Kidney epithelial cell (primary cell): ENCODE data around the gene RAET1G. TPM values are rescaled to one million over a fixed set of nuclear protein-coding genes. Genes with fewer than 3 reads are reported as not detected.
A peak's percentile ranks its signal among the peaks of the same experiment; 100 is the strongest.

Source experiments
- DNase-seq: peaks from one replicate; pipeline ENCODE4 v3.0.0-alpha.2; 2010; ENCODE audit warnings: low read depth
- H3K27me3 ChIP-seq: 2 replicates; pipeline ENCODE4 v1.6.0; 2011; ENCODE audit warnings: low read length; ENCODE audit not compliant: control insufficient read depth, insufficient read depth
- H3K36me3 ChIP-seq: 2 replicates; pipeline ENCODE4 v1.5.1; 2011; ENCODE audit warnings: low read length; ENCODE audit not compliant: control insufficient read depth, insufficient read depth
- H3K4me3 ChIP-seq: 2 replicates; pipeline ENCODE4 v1.5.1; 2011; ENCODE audit warnings: low read depth, mild to moderate bottlenecking, control low read depth, low read length
- CTCF ChIP-seq: IDR thresholded peaks from 2 replicates; pipeline ENCODE4 v1.5.1; 2011; ENCODE audit warnings: mild to moderate bottlenecking, moderate library complexity, low read length, control low read depth, inconsistent platforms; ENCODE audit not compliant: insufficient read depth, poor library complexity, severe bottlenecking
- total RNA-seq: library from RNA; depleted of rRNA; stranded (reverse); fragments of >200 nt; gene quantifications from 2 replicates; pipeline ENCODE4 v1.2.3, GENCODE V29; 2015

The RAET1G gene
- total RNA-seq, 1 donor from 2014 or later: not detected

- Histone ChIP-seq H3K36me3 (no peaks in the 10 kb centered on the region), H3K4me3 (peak overlapping the region; percentile 22), H3K27me3 (peaks cover 47% of the 10 kb centered on the region)
- no peak for TF ChIP-seq CTCF
- no peak for DNase-seq
Observed at GRCh38 chr6:149964308-149965193, 41.6 kb upstream of the RAET1G start.

GRCh38 chr6:149963462-149964307 is 40.8 kb upstream of the RAET1G start, which contains the start of gene ULBP1:
Gene ULBP1, plus strand, starts transcription at chr6:149963943. Its CDS starts 107 bp downstream, at chr6:149964050.
- no peak for DNase-seq
- TF ChIP-seq CTCF: peak; percentile 16
- peak within 1 kb of the TSS; percentile 22 for H3K4me3 ChIP-seq
- peaks cover 40% of the 10 kb centered on the region for H3K27me3 ChIP-seq
- H3K36me3 ChIP-seq: no peaks in the 10 kb centered on the region

GRCh38 chr6:149963212-149963461 is 40.2 kb upstream of the RAET1G start:
- H3K4me3 ChIP-seq: no peak overlapping the region
- TF ChIP-seq CTCF: no peak
- peak; percentile 41 for DNase-seq
- H3K27me3 ChIP-seq: peaks cover 40% of the 10 kb centered on the region
- no peaks in the 10 kb centered on the region for H3K36me3 ChIP-seq

GRCh38 chr6:149962461-149963211 is 39.7 kb upstream of the RAET1G start:
- TF ChIP-seq CTCF: no peak
- Histone ChIP-seq H3K27me3 (peaks cover 40% of the 10 kb centered on the region), H3K4me3 (no peak overlapping the region)

GRCh38 chr6:149961728-149962425 is 39.0 kb upstream of the RAET1G start:
- TF ChIP-seq CTCF: peak; percentile 24
- no peak for DNase-seq
- Histone ChIP-seq H3K4me3 (no peak overlapping the region), H3K36me3 (no peaks in the 10 kb centered on the region), H3K27me3 (peaks cover 38% of the 10 kb centered on the region)

More at GRCh38 chr6:149962461-149963211, 39.7 kb upstream of the RAET1G start:
- no peak for DNase-seq
- no peaks in the 10 kb centered on the region for H3K36me3 ChIP-seq
